CD4-positive, alpha-beta T cell (primary cell): ENCODE results near the gene CA4. TPM values are rescaled to one million over a fixed set of nuclear protein-coding genes. Genes with fewer than 3 reads are reported as not detected.

Source experiments
- ATAC-seq: fragments of 200-7000 bp; cut with Tn5 transposase; one replicate; pipeline ENCODE4 v1.10.0; 2022; ENCODE audit warnings: mild to moderate bottlenecking; ENCODE audit not compliant: poor library complexity
- CTCF ChIA-PET: fragments of 350-600 bp; sonication (Branson Sonifier 250); formaldehyde crosslinking; loops from one replicate; lab custom pipeline; 2021; ENCODE audit warnings: antibody characterized with exemption, inconsistent platforms; lab: Charles Lee
- POLR2A ChIA-PET: fragments of 350-600 bp; sonication (Branson Sonifier 250); formaldehyde crosslinking; loops from one replicate; lab custom pipeline; 2021; ENCODE audit warnings: antibody characterized with exemption, inconsistent platforms; lab: Charles Lee
- DNase-seq, 14 experiments: peaks; one replicate each; pipeline ENCODE4 v3.0.0-alpha.2; 2013 to 2020; ENCODE audit warnings: mixed read lengths in 2 of 14
- H3K27ac ChIP-seq, 2 donors: one replicate each; pipeline versions ENCODE4 v1.5.1 to v1.7.0; 2013; ENCODE audit warnings: low read length in 2 of 2, low read depth in 1 of 2, mild to moderate bottlenecking in 1 of 2
- H3K27me3 ChIP-seq, 2 experiments: 1 replicate in 1 of 2; 2 replicates in 1 of 2; pipeline versions ENCODE4 v1.6.1 to v1.7.0; 2013; ENCODE audit warnings: low read length in 2 of 2, control low read depth in 1 of 2, mild to moderate bottlenecking in 1 of 2, moderate library complexity in 1 of 2; ENCODE audit not compliant: insufficient read depth in 2 of 2, control insufficient read depth in 1 of 2
- H3K36me3 ChIP-seq: one replicate; pipeline ENCODE4 v1.6.1; 2013; ENCODE audit warnings: low read length, control low read depth; ENCODE audit not compliant: insufficient read depth
- H3K4me1 ChIP-seq: one replicate; pipeline ENCODE4 v1.6.1; 2013; ENCODE audit warnings: low read length, control low read depth; ENCODE audit not compliant: insufficient read depth
- H3K4me3 ChIP-seq: one replicate; pipeline ENCODE4 v1.5.1; 2013; ENCODE audit warnings: mild to moderate bottlenecking, low read length, moderate library complexity
- H3K9me3 ChIP-seq, 2 experiments: 1 replicate in 1 of 2; 2 replicates in 1 of 2; pipeline versions ENCODE4 v1.6.1 to v1.7.0; 2013; ENCODE audit warnings: low read length in 2 of 2, mild to moderate bottlenecking in 2 of 2, control low read depth in 1 of 2, moderate library complexity in 1 of 2; ENCODE audit not compliant: control insufficient read depth in 1 of 2, insufficient read depth in 1 of 2
- H3K27ac Mint-ChIP-seq: one replicate; pipeline ENCODE4 v1.8.0; 2020; ENCODE audit warnings: mixed read lengths
- H3K27me3 Mint-ChIP-seq: one replicate; pipeline ENCODE4 v1.8.0; 2021; ENCODE audit warnings: mixed read lengths
- H3K36me3 Mint-ChIP-seq: one replicate; pipeline ENCODE4 v1.8.0; 2021; ENCODE audit warnings: low read depth, mixed read lengths
- H3K4me1 Mint-ChIP-seq: one replicate; pipeline ENCODE4 v1.8.0; 2021; ENCODE audit warnings: low read depth, mixed read lengths
- H3K4me3 Mint-ChIP-seq: one replicate; pipeline ENCODE4 v1.8.0; 2020; ENCODE audit warnings: mild to moderate bottlenecking, mixed read lengths
- H3K9me3 Mint-ChIP-seq: one replicate; pipeline ENCODE4 v1.8.0; 2020; ENCODE audit warnings: mixed read lengths
- CTCF ChIP-seq: fragments of 200-600 bp; IDR thresholded peaks from one replicate; pipeline ENCODE4 v1.8.0; 2022; ENCODE audit warnings: antibody characterized with exemption, mild to moderate bottlenecking
- intact Hi-C, 2 experiments: fragments of 100-400 bp; cut with DNase I in 1 of 2; cut with micrococcal nuclease in 1 of 2; formaldehyde crosslinking; loops; one replicate each; pipeline versions ENCODE4 v1.15.1 to v1.9.0; 2023 to 2025; cut with DNase I, micrococcal nuclease
- total RNA-seq, 174 experiments: library from RNA in 2 of 174; stranded (reverse) in 2 of 174; gene quantifications; one replicate each; pipeline ENCODE4 v1.2.3 and lab custom pipeline; 2021 to 2026

CA4 gene
- total RNA-seq, 2 experiments from 2014 or later, result not detected

GRCh38 chr17:60130466-60130865 is 19.3 kb upstream of the CA4 start:
- POLR2A ChIA-PET, result no interaction called here
- H3K4me3 Mint-ChIP-seq, result no peak overlapping the region

GRCh38 chr17:60134396-60135150 is 15.2 kb upstream of the CA4 start:
- peaks cover 18 to 21% of the 10 kb centered on the region in 2 experiments for H3K27me3 ChIP-seq
- CTCF ChIA-PET, result interaction anchor here (1.2 kb wide), 1 partner anchor 286 kb away, joined by 3 read pairs; no protein-coding TSS in a partner anchor
- no peak overlapping the region for H3K27ac ChIP-seq
- Mint-ChIP-seq H3K27ac (peak overlapping the region; percentile 34), H3K4me1 (peaks cover 29% of the 10 kb centered on the region), H3K9me3 (no peaks in the 10 kb centered on the region), H3K36me3 (peaks cover 4% of the 10 kb centered on the region), H3K4me3 (peak overlapping the region; percentile 92), H3K27me3 (peaks cover 28% of the 10 kb centered on the region)
- POLR2A ChIA-PET, result no interaction called here
- H3K9me3 ChIP-seq, result peaks cover 0 to 13% of the 10 kb centered on the region in 2 experiments
- peak overlapping the region; percentile 88 for H3K4me3 ChIP-seq
- peaks cover 30% of the 10 kb centered on the region for H3K4me1 ChIP-seq
- no peaks in the 10 kb centered on the region for H3K36me3 ChIP-seq
- intact Hi-C loops, result no loop called here
- peak in 5 of 14 experiments; percentile 32 to 50 (median 40) for DNase-seq
- no peak for TF ChIP-seq CTCF
- peak; percentile 45 for ATAC-seq

More at GRCh38 chr17:60130466-60130865, 19.3 kb upstream of the CA4 start:
- H3K4me1 Mint-ChIP-seq, result peaks cover 25% of the 10 kb centered on the region
- no peak overlapping the region for H3K27ac Mint-ChIP-seq
- H3K4me3 ChIP-seq, result no peak overlapping the region
- no peak for TF ChIP-seq CTCF
- no peak for DNase-seq
- intact Hi-C loops, result no loop called here
- CTCF ChIA-PET, result interaction anchor here (0.6 kb wide), 1 partner anchor 749 kb away, joined by 6 read pairs; no protein-coding TSS in a partner anchor
- H3K36me3 ChIP-seq, result no peaks in the 10 kb centered on the region
- ATAC-seq, result no peak
- no peak overlapping the region for H3K27ac ChIP-seq
- H3K27me3 ChIP-seq, result no peaks in the 10 kb centered on the region
- no peaks in the 10 kb centered on the region for H3K9me3 ChIP-seq
- H3K36me3 Mint-ChIP-seq, result peaks cover 4% of the 10 kb centered on the region
- peaks cover 15% of the 10 kb centered on the region for H3K4me1 ChIP-seq
- H3K27me3 Mint-ChIP-seq, result peaks cover 4% of the 10 kb centered on the region
- H3K9me3 Mint-ChIP-seq, result no peaks in the 10 kb centered on the region

GRCh38 chr17:60135151-60135950 is 14.4 kb upstream of the CA4 start:
- no peak for TF ChIP-seq CTCF
- peak; percentile 55 to 88 (median 68) for DNase-seq
- Histone ChIP-seq H3K36me3 (no peaks in the 10 kb centered on the region), H3K9me3 (peaks cover 0 to 20% of the 10 kb centered on the region in 2 experiments), H3K27ac (no peak overlapping the region), H3K4me3 (peak overlapping the region; percentile 88), H3K4me1 (peaks cover 37% of the 10 kb centered on the region), H3K27me3 (peaks cover 25 to 29% of the 10 kb centered on the region in 2 experiments)
- Mint-ChIP-seq H3K4me3 (peak overlapping the region; percentile 92), H3K27ac (peak overlapping the region; percentile 34), H3K4me1 (peaks cover 29% of the 10 kb centered on the region), H3K27me3 (peaks cover 35% of the 10 kb centered on the region), H3K36me3 (peaks cover 4% of the 10 kb centered on the region), H3K9me3 (no peaks in the 10 kb centered on the region)
- ChIA-PET POLR2A (interaction anchor here (0.6 kb wide), 1 partner anchor 11 kb away, joined by 3 read pairs; no protein-coding TSS in a partner anchor), CTCF (interaction anchor here (1.2 kb wide), 1 partner anchor 286 kb away, joined by 3 read pairs; no protein-coding TSS in a partner anchor)
- intact Hi-C loops, result no loop called here
- ATAC-seq, result peak; percentile 86
